ENCODE data around the gene PLEKHF1.

The PLEKHF1 gene

DNA sequence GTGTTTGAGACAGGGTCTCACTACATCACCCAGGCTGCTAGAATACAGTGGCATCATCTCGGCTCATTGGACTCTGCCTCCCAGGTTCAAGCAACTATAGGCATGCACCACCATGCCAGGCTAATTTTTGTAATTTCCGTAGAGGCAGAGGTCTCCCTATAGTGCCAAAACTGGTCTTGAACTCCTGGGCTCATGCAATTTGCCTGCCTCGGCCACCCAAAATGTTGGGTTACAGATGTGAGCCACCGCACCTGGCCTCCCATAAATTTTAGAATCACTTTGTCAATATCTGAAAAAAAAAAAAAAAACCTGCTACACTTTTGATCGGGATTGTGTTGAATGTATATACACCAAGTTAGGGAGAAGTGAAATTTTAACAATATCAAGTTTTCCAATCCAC lies 11.9 kb upstream of the PLEKHF1 start:
- H2AK5ac ChIP-seq (ENCODE audit: low read length), result no peak overlapping the region
- H4K5ac ChIP-seq (ENCODE audit: low read length), result no peak overlapping the region
- no peaks in the 10 kb centered on the region for H3K27me3 ChIP-seq (ENCODE audit: insufficient read depth, low read length, poor library complexity)
- H3K27ac ChIP-seq (ENCODE audit: low read depth, low read length), result no peak overlapping the region
- H2BK120ac ChIP-seq (ENCODE audit: low read depth, low read length), result no peak overlapping the region
- H4K8ac ChIP-seq (ENCODE audit: low read depth, low read length), result no peak overlapping the region
- DNase-seq, result no peak
- H3K79me1 ChIP-seq (ENCODE audit: low read length), result no peaks in the 10 kb centered on the region
- no CpG with 5 or more reads among the region's 5 CpGs for WGBS (ENCODE audit: extremely low coverage, insufficient coverage, low lambda C conversion rate)
- H3K4me3 ChIP-seq (ENCODE audit: low read length), result no peak overlapping the region
- no peaks in the 10 kb centered on the region for H3K36me3 ChIP-seq (ENCODE audit: control insufficient read depth, insufficient read depth, low read length)
- no peak overlapping the region for H2BK5ac ChIP-seq (ENCODE audit: low read length)
- H3K9ac ChIP-seq (ENCODE audit: low read length), result no peak overlapping the region
- no peak overlapping the region for H3K56ac ChIP-seq (ENCODE audit: low read length)
- no peak overlapping the region for H3K23ac ChIP-seq (ENCODE audit: low read length)
- no peak overlapping the region for H3K4ac ChIP-seq (ENCODE audit: low read depth, low read length)
- no peak overlapping the region for H3K4me2 ChIP-seq (ENCODE audit: low read length)
- no peaks in the 10 kb centered on the region for H3K79me2 ChIP-seq (ENCODE audit: control insufficient read depth, insufficient read depth, low read length)
- H2BK15ac ChIP-seq (replicated peaks; ENCODE audit: low read depth), result no peak overlapping the region
- no peaks in the 10 kb centered on the region for H3K4me1 ChIP-seq (ENCODE audit: control insufficient read depth, low read depth, low read length)
- no peak overlapping the region for H3K18ac ChIP-seq (ENCODE audit: low read length)

DNA sequence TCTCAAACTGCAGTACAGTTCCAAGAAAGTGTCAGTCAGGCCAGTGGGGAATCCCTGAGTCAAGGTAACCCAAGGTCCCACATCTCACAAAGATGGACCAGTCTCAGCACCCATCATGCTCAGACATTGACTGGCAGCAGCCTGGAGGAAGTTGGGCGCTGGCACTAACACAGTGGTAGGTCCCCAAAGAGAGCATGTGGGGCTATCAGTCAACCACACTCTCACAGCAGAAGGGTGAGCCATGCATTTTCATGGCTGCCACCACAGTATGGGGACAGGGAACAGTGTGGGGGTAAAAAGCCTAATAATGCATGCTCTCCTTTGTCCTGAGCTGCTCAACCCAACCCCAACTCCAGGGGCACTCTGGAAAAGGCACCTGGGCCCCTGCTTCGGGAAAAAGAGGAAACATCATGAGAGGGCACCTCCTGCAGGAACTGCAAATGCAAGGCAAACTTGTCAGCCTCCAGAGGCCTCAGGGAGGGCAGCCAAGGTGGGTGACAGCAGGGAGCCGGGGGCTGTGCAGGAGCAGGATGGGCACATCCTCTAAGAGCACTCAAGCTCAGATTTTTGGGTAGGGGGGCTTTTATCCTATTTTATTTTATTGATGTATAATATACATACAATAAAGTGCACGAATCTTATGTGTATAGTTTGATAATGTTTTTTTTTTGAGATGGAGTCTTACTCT lies 9.5 kb upstream of the PLEKHF1 start:
- no CpG with 5 or more reads among the region's 4 CpGs for WGBS (ENCODE audit: extremely low coverage, insufficient coverage, low lambda C conversion rate)
- Histone ChIP-seq H2BK120ac (ENCODE audit: low read depth, low read length) (no peak overlapping the region), H3K36me3 (ENCODE audit: control insufficient read depth, insufficient read depth, low read length) (no peaks in the 10 kb centered on the region), H3K9ac (ENCODE audit: low read length) (no peak overlapping the region), H3K79me2 (ENCODE audit: control insufficient read depth, insufficient read depth, low read length) (no peaks in the 10 kb centered on the region), H3K4me3 (ENCODE audit: low read length) (no peak overlapping the region), H3K27ac (ENCODE audit: low read depth, low read length) (no peak overlapping the region), H3K4ac (ENCODE audit: low read depth, low read length) (no peak overlapping the region), H2BK5ac (ENCODE audit: low read length) (no peak overlapping the region), H2AK5ac (ENCODE audit: low read length) (no peak overlapping the region), H4K5ac (ENCODE audit: low read length) (no peak overlapping the region), H3K23ac (ENCODE audit: low read length) (no peak overlapping the region), H2BK15ac (replicated peaks; ENCODE audit: low read depth) (no peak overlapping the region), H3K4me2 (ENCODE audit: low read length) (no peak overlapping the region), H3K27me3 (ENCODE audit: insufficient read depth, low read length, poor library complexity) (no peaks in the 10 kb centered on the region), H3K4me1 (ENCODE audit: control insufficient read depth, low read depth, low read length) (no peaks in the 10 kb centered on the region), H3K56ac (ENCODE audit: low read length) (no peak overlapping the region), H4K8ac (ENCODE audit: low read depth, low read length) (no peak overlapping the region), H3K18ac (ENCODE audit: low read length) (no peak overlapping the region), H3K79me1 (ENCODE audit: low read length) (no peaks in the 10 kb centered on the region)
- no peak for DNase-seq

DNA sequence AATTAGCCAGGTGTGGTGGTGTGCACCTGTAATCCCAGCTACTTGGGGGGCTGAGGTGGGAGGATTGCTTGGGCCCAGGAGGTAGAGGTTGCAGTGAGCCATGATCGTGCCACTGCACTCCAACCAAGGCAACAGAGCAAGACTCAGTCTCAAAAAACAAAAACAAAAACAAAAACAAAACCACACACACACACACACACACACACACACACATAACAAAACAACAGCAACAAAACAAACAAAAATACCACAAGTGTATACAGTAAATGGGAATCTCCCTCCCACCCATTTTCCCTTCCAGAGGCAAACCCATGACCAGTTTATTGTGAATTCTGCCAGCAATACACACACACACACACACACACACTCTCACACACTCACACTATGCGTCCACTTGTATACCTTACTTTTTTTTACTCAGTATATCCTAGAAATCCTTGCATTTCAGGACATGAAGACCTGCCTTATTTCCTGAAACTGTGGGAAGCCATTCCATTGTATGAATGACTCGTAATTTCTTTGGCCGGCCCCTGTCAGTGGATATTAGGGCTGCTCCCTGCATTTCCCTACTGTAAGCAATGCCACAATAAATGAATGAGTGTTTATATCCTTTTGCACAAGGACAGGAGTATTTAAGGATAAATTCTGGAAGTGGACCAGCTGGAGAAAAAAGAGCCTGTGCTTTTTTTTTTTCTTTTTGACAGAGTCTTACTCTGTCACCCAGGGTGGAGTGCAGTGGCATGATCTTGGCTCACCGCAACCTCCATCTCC lies 6.9 kb upstream of the PLEKHF1 start:
- Histone ChIP-seq H2BK120ac (ENCODE audit: low read depth, low read length) (no peak overlapping the region), H3K27ac (ENCODE audit: low read depth, low read length) (no peak overlapping the region), H3K4me3 (ENCODE audit: low read length) (no peak overlapping the region), H3K79me2 (ENCODE audit: control insufficient read depth, insufficient read depth, low read length) (no peaks in the 10 kb centered on the region), H3K9ac (ENCODE audit: low read length) (no peak overlapping the region), H2BK15ac (replicated peaks; ENCODE audit: low read depth) (no peak overlapping the region), H4K8ac (ENCODE audit: low read depth, low read length) (no peak overlapping the region), H3K23ac (ENCODE audit: low read length) (no peak overlapping the region), H3K4me1 (ENCODE audit: control insufficient read depth, low read depth, low read length) (no peaks in the 10 kb centered on the region), H3K27me3 (ENCODE audit: insufficient read depth, low read length, poor library complexity) (no peaks in the 10 kb centered on the region), H3K18ac (ENCODE audit: low read length) (no peak overlapping the region), H3K4me2 (ENCODE audit: low read length) (no peak overlapping the region), H2AK5ac (ENCODE audit: low read length) (no peak overlapping the region), H4K5ac (ENCODE audit: low read length) (no peak overlapping the region), H3K4ac (ENCODE audit: low read depth, low read length) (no peak overlapping the region), H2BK5ac (ENCODE audit: low read length) (no peak overlapping the region), H3K79me1 (ENCODE audit: low read length) (no peaks in the 10 kb centered on the region), H3K56ac (ENCODE audit: low read length) (no peak overlapping the region), H3K36me3 (ENCODE audit: control insufficient read depth, insufficient read depth, low read length) (no peaks in the 10 kb centered on the region)
- no CpG with 5 or more reads among the region's 5 CpGs for WGBS (ENCODE audit: extremely low coverage, insufficient coverage, low lambda C conversion rate)
- DNase-seq, result no peak

DNA sequence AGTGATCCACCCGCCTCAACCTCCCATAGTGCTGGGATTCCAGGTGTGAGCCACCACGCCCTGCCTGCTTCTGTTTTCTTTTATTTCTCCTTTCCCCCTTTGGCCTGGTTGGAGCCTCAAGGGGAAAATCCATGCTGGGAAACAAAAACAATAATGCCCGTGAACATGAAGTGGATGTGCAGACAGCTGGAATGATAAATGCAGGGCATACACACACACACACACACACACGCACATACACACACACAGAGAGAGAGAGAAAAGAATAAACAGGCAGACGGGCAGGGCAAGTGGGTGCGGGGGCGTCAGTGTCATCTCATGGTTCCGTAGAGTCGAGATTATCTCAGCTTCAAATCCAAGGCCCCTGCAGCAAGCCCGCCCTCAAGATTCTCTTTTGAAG lies 4.4 kb upstream of the PLEKHF1 start:
- Histone ChIP-seq H4K5ac (ENCODE audit: low read length) (no peak overlapping the region), H2AK5ac (ENCODE audit: low read length) (no peak overlapping the region), H3K79me1 (ENCODE audit: low read length) (no peaks in the 10 kb centered on the region), H3K4me1 (ENCODE audit: control insufficient read depth, low read depth, low read length) (no peaks in the 10 kb centered on the region), H3K9ac (ENCODE audit: low read length) (no peak overlapping the region), H3K36me3 (ENCODE audit: control insufficient read depth, insufficient read depth, low read length) (no peaks in the 10 kb centered on the region), H2BK120ac (ENCODE audit: low read depth, low read length) (no peak overlapping the region), H2BK5ac (ENCODE audit: low read length) (no peak overlapping the region), H3K27ac (ENCODE audit: low read depth, low read length) (no peak overlapping the region), H3K4me2 (ENCODE audit: low read length) (no peak overlapping the region), H3K56ac (ENCODE audit: low read length) (no peak overlapping the region), H3K23ac (ENCODE audit: low read length) (no peak overlapping the region), H3K4ac (ENCODE audit: low read depth, low read length) (no peak overlapping the region), H3K18ac (ENCODE audit: low read length) (no peak overlapping the region), H3K4me3 (ENCODE audit: low read length) (no peak overlapping the region), H4K8ac (ENCODE audit: low read depth, low read length) (no peak overlapping the region), H3K27me3 (ENCODE audit: insufficient read depth, low read length, poor library complexity) (no peaks in the 10 kb centered on the region), H2BK15ac (replicated peaks; ENCODE audit: low read depth) (no peak overlapping the region), H3K79me2 (ENCODE audit: control insufficient read depth, insufficient read depth, low read length) (no peaks in the 10 kb centered on the region)
- WGBS (ENCODE audit: extremely low coverage, insufficient coverage, low lambda C conversion rate), result no CpG with 5 or more reads among the region's 10 CpGs
- DNase-seq, result no peak

DNA sequence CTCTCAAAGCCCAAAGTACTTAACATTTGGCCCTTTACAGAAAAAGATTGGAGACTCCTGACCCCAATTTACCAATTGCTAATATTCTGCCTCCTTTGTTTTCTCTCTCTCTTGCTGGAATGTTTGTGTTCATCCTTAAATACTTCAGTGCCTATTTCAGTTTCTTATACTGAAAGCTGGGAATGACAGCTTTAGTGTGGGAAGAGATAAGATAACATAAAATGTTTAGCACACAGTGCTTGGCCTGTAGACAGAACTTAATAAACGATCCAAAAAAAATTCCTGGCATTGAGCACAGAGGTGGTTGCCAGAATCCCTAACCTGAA lies 3.0 kb upstream of the PLEKHF1 start:
- H3K4me2 ChIP-seq (ENCODE audit: low read length), result no peak overlapping the region
- no peak overlapping the region for H2BK120ac ChIP-seq (ENCODE audit: low read depth, low read length)
- H3K4me1 ChIP-seq (ENCODE audit: control insufficient read depth, low read depth, low read length), result peaks cover 7% of the 10 kb centered on the region
- WGBS (ENCODE audit: extremely low coverage, insufficient coverage, low lambda C conversion rate), result no CpG with 5 or more reads among the region's 1 CpG
- no peak overlapping the region for H3K9ac ChIP-seq (ENCODE audit: low read length)
- H3K27me3 ChIP-seq (ENCODE audit: insufficient read depth, low read length, poor library complexity), result no peaks in the 10 kb centered on the region
- no peak overlapping the region for H3K4ac ChIP-seq (ENCODE audit: low read depth, low read length)
- H2AK5ac ChIP-seq (ENCODE audit: low read length), result no peak overlapping the region
- H3K4me3 ChIP-seq (ENCODE audit: low read length), result no peak overlapping the region
- H3K18ac ChIP-seq (ENCODE audit: low read length), result no peak overlapping the region
- H3K23ac ChIP-seq (ENCODE audit: low read length), result no peak overlapping the region
- H3K27ac ChIP-seq (ENCODE audit: low read depth, low read length), result no peak overlapping the region
- no peak overlapping the region for H4K5ac ChIP-seq (ENCODE audit: low read length)
- no peak overlapping the region for H2BK5ac ChIP-seq (ENCODE audit: low read length)
- H3K79me2 ChIP-seq (ENCODE audit: control insufficient read depth, insufficient read depth, low read length), result no peaks in the 10 kb centered on the region
- DNase-seq, result no peak
- H3K36me3 ChIP-seq (ENCODE audit: control insufficient read depth, insufficient read depth, low read length), result no peaks in the 10 kb centered on the region
- H4K8ac ChIP-seq (ENCODE audit: low read depth, low read length), result no peak overlapping the region
- H2BK15ac ChIP-seq (replicated peaks; ENCODE audit: low read depth), result no peak overlapping the region
- no peaks in the 10 kb centered on the region for H3K79me1 ChIP-seq (ENCODE audit: low read length)
- H3K56ac ChIP-seq (ENCODE audit: low read length), result no peak overlapping the region

All from mesendoderm (in vitro differentiated cells).